ENCODE results near the gene CLCN6.

CLCN6 gene

GRCh38 chr1:11874624-11875023 is 68.6 kb downstream of the CLCN6 start:
- TF ChIP-seq CTCF (IDR thresholded peaks at IDR 0.05; ENCODE audit: insufficient read depth, low read length, missing control alignments) = no peak
- POLR2A ChIA-PET = no interaction called here
- H3K4me3 ChIP-seq (ENCODE audit: low read depth, low read length) = no peak overlapping the region
- CTCF ChIA-PET = no interaction called here
- DNase-seq (ENCODE audit: low read depth, low spot score) = no peak

- DNase-seq (ENCODE audit: low read depth, low spot score) = no peak
- POLR2A ChIA-PET = no interaction called here
- CTCF ChIA-PET = no interaction called here
These were observed 69.1 kb downstream of the CLCN6 start for GRCh38 chr1:11875094-11875493.

GRCh38 chr1:11877074-11877473 is 71.1 kb downstream of the CLCN6 start:
- CTCF ChIA-PET = no interaction called here
- no peak for TF ChIP-seq CTCF (IDR thresholded peaks at IDR 0.05; ENCODE audit: insufficient read depth, low read length, missing control alignments)
- POLR2A ChIA-PET = no interaction called here
- no peak overlapping the region for H3K4me3 ChIP-seq (ENCODE audit: low read depth, low read length)
- no peak for DNase-seq (ENCODE audit: low read depth, low spot score)

More at GRCh38 chr1:11875094-11875493, 69.1 kb downstream of the CLCN6 start:
- no peak for TF ChIP-seq CTCF (IDR thresholded peaks at IDR 0.05; ENCODE audit: insufficient read depth, low read length, missing control alignments)
- no peak overlapping the region for H3K4me3 ChIP-seq (ENCODE audit: low read depth, low read length)

- CTCF ChIA-PET = interaction anchor here (1.2 to 1.4 kb wide), 2 partner anchors 13 to 15 kb away, joined by 3 read pairs; no protein-coding TSS in a partner anchor
- DNase-seq (ENCODE audit: low read depth, low spot score) = no peak
- TF ChIP-seq CTCF (IDR thresholded peaks at IDR 0.05; ENCODE audit: insufficient read depth, low read length, missing control alignments) = no peak
- POLR2A ChIA-PET = no interaction called here
- H3K4me3 ChIP-seq (ENCODE audit: low read depth, low read length) = no peak overlapping the region
These were observed 72.3 kb downstream of the CLCN6 start for GRCh38 chr1:11878081-11878890.

- POLR2A ChIA-PET = no interaction called here
These were observed 72.8 kb downstream of the CLCN6 start for GRCh38 chr1:11878891-11879190.

More at GRCh38 chr1:11878891-11879190, 72.8 kb downstream of the CLCN6 start:
- no peak for TF ChIP-seq CTCF (IDR thresholded peaks at IDR 0.05; ENCODE audit: insufficient read depth, low read length, missing control alignments)
- CTCF ChIA-PET = interaction anchor here (1.2 to 1.4 kb wide), 2 partner anchors 14 to 15 kb away, joined by 3 read pairs; no protein-coding TSS in a partner anchor
- H3K4me3 ChIP-seq (ENCODE audit: low read depth, low read length) = no peak overlapping the region
- DNase-seq (ENCODE audit: low read depth, low spot score) = no peak

Data from AG04449 (cell line).